Epithelial cell of alveolus of lung (primary cell): ENCODE results near the gene GDE1. TPM values are rescaled to one million over a fixed set of nuclear protein-coding genes. Genes with fewer than 3 reads are reported as not detected.

Experiments used
- total RNA-seq: library from RNA; depleted of rRNA; stranded (reverse); fragments of >200 nt; gene quantifications from 2 replicates; pipeline ENCODE4 v1.2.1, GENCODE V29; 2015

The GDE1 gene, protein sequence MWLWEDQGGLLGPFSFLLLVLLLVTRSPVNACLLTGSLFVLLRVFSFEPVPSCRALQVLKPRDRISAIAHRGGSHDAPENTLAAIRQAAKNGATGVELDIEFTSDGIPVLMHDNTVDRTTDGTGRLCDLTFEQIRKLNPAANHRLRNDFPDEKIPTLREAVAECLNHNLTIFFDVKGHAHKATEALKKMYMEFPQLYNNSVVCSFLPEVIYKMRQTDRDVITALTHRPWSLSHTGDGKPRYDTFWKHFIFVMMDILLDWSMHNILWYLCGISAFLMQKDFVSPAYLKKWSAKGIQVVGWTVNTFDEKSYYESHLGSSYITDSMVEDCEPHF
- 58.6 and 67.8 TPM in 2 replicates for total RNA-seq

DNA sequence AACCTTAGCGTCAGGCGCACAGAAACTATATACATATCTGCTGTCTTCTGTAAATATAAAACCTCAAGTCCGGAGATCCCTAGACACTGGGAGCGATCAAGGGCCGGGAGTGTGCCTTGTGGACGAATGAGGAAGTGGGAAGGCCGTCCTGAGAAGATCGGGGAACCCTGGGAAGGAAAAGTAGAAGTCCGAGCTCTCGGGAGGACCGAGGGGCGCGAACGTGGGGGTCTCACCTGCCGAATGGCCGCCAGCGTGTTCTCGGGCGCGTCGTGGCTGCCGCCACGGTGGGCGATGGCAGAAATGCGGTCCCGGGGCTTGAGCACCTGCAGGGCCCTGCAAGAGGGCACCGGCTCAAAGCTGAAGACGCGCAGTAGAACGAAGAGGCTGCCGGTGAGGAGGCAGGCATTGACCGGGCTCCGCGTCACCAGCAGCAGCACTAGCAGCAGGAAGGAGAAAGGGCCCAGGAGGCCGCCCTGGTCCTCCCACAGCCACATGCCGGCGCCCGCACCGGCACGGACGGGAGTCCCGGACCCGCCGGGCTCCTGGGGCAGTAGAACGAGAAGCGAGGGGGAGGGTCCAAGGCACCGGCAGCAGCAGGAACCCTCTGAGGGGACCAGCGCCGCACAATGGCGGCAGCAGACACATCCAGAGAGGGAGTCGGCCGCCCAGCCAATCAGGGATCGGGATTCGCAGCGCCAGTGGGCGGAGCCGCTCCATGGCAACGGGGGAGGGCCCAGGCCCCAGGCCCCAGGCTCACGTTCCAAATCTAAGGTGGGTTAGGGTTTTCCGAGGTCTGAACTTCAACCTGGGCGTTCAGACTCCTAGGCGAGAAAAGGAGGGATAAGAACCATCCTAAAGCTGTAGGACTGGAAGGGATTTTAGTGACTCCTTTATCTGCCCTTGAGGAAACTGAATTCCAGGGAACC, at the start of gene GDE1:
Gene GDE1 (minus strand): TSS at position 628 of the 926 bp plus-strand sequence. CDS start 134 bp downstream, at position 494.

DNA sequence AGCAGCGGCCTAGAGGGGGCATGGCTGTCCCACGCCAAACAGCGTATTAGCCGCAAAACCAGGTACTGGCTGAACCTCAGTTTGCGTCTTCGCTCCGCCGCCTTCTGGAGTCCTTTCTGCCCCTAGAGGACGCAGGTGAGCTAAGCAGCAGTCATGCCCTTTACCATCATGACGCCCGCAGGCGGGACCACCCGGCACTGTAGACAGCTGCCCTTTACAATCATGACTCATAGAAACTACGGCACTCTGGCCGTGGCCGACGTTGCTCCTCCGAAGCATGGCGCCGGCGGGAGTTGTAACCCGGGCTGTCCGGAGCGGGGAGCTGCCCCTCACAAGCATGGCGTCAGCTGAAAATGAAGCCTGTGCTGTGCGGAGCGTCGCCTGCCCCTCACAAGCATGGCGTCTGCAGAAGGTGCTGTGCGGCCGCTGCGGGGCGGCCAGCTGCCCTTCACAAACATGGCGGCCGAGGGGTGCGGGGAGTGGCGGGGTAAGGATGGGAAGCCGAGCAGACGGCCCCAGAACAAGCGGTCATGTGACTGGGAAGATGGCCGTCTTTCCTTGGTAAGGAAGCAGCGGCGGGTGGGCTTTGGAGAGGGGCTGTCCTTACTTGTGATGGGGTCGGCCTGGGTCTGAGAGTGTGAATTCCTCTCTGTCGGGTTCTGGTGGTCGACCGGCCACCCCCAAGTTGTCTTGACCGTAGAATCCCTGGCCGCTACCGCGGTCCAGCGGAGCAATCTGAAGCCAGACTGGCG, 33.5 kb upstream of the GDE1 start, which contains the start of gene VPS35L:
Gene VPS35L (plus strand): TSS at position 518 of the 752 bp plus-strand sequence. CDS start 27 bp downstream, at position 545.

GRCh38 chr16:19523559-19524355, 1.9 kb upstream of the GDE1 start, which contains the start of gene CCP110:
TSS of gene CCP110 (plus strand) at chr16:19523942. CDS start at chr16:19527882, 3,940 bp downstream.

Other genes with a start within 250 kb of the GDE1 start
- gene CLEC19A, start 236.4 kb downstream of the GDE1 start, total RNA-seq: not detected in 2 replicates
- 0.26 TPM in 1 of 2 replicates, not detected in the other for gene TMC5, start 104.2 kb downstream of the GDE1 start, total RNA-seq
- 7.6 and 11.3 TPM in 2 replicates for gene CCP110, start 1.8 kb upstream of the GDE1 start, total RNA-seq
- 40.9 and 43.8 TPM in 2 replicates for gene VPS35L, start 33.6 kb upstream of the GDE1 start, total RNA-seq
- gene KNOP1, start 196.1 kb upstream of the GDE1 start, total RNA-seq: 12.9 and 17.4 TPM in 2 replicates
- gene IQCK, start 196.2 kb upstream of the GDE1 start, total RNA-seq: 4.5 and 20.7 TPM in 2 replicates